ENCODE measurements around the gene PTPRCAP. TPM values are rescaled to one million over a fixed set of nuclear protein-coding genes. Genes with fewer than 3 reads are reported as not detected.

Gene PTPRCAP
- polyA plus RNA-seq, 1 of the 3 experiments (the other 2 are of a cell fraction): 1.4 TPM

- TF ChIP-seq EP300 (IDR thresholded peaks at IDR 0.05; ENCODE audit: borderline replicate concordance in 1 of 2, low read depth in 1 of 2, low read length in 1 of 2): no peak
- TF ChIP-seq CHD2 (IDR thresholded peaks at IDR 0.05; ENCODE audit: low read length, partially characterized antibody): no peak
Observed at GRCh38 chr11:67393990-67394389, 43.5 kb downstream of the PTPRCAP start (continued).

DNA sequence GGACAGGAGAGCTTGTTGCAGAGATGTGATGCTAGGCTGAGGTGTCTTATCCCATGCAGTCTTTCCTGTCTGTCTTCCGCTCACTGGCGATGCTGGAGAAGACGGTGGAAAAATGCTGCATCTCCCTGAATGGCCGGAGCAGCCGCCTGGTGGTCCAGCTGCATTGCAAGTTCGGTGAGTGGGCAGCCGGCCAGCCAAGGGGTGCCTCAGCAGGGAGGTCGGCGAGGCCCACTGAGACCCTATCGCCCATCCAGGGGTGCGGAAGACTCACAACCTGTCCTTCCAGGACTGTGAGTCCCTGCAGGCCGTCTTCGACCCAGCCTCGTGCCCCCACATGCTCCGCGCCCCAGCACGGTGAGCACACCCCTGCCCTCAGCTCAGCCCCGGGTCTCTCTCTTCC is 44.0 kb downstream of the PTPRCAP start:
- H3K9ac ChIP-seq: no peak overlapping the region
- peaks cover 18% of the 10 kb centered on the region for H3F3A ChIP-seq (replicated peaks; ENCODE audit: insufficient read depth)
- H3K4me1 ChIP-seq (ENCODE audit: control insufficient read depth in 1 of 2, insufficient read depth in 2 of 2, low read depth in 1 of 2, low read length in 1 of 2): peaks cover 0 to 13% of the 10 kb centered on the region in 2 experiments; a peak in 1 of 4 replicates
- no peak overlapping the region for H2AFZ ChIP-seq (ENCODE audit: low read depth)
- ChIA-PET CTCF (interaction anchor here (2.5 kb wide), 1 partner anchor 11 kb away, joined by 6 read pairs; no protein-coding TSS in a partner anchor), POLR2A (no interaction called here)
- peaks cover 23% of the 10 kb centered on the region for H3K79me2 ChIP-seq (ENCODE audit: insufficient read depth)
- no peak overlapping the region for H3K4me2 ChIP-seq
- no peak for DNase-seq
- 92% methylated on average over 6 of the region's 18 CpGs for WGBS (ENCODE audit: low lambda C conversion rate)
- no peaks in the 10 kb centered on the region for H4K20me1 ChIP-seq (ENCODE audit: insufficient read depth)
- no peaks in the 10 kb centered on the region for H3K9me3 ChIP-seq
- TF ChIP-seq RCOR1 (IDR thresholded peaks at IDR 0.05; ENCODE audit: low read length): no peak
- no peak for TF ChIP-seq EP300 (IDR thresholded peaks at IDR 0.05; ENCODE audit: borderline replicate concordance in 1 of 2, low read depth in 1 of 2, low read length in 1 of 2)
- no peak for TF ChIP-seq NFIC (IDR thresholded peaks at IDR 0.05; ENCODE audit: borderline replicate concordance)
- TF ChIP-seq, protein P1, sequence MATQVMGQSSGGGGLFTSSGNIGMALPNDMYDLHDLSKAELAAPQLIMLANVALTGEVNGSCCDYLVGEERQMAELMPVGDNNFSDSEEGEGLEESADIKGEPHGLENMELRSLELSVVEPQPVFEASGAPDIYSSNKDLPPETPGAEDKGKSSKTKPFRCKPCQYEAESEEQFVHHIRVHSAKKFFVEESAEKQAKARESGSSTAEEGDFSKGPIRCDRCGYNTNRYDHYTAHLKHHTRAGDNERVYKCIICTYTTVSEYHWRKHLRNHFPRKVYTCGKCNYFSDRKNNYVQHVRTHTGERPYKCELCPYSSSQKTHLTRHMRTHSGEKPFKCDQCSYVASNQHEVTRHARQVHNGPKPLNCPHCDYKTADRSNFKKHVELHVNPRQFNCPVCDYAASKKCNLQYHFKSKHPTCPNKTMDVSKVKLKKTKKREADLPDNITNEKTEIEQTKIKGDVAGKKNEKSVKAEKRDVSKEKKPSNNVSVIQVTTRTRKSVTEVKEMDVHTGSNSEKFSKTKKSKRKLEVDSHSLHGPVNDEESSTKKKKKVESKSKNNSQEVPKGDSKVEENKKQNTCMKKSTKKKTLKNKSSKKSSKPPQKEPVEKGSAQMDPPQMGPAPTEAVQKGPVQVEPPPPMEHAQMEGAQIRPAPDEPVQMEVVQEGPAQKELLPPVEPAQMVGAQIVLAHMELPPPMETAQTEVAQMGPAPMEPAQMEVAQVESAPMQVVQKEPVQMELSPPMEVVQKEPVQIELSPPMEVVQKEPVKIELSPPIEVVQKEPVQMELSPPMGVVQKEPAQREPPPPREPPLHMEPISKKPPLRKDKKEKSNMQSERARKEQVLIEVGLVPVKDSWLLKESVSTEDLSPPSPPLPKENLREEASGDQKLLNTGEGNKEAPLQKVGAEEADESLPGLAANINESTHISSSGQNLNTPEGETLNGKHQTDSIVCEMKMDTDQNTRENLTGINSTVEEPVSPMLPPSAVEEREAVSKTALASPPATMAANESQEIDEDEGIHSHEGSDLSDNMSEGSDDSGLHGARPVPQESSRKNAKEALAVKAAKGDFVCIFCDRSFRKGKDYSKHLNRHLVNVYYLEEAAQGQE (IDR thresholded peaks at IDR 0.05; ENCODE audit: low read depth, low read length): no peak
- TF ChIP-seq TCF12 (IDR thresholded peaks at IDR 0.05): no peak
- no peak for TF ChIP-seq TEAD4 (IDR thresholded peaks at IDR 0.05; ENCODE audit: borderline replicate concordance, insufficient read depth)
- TF ChIP-seq CHD2 (IDR thresholded peaks at IDR 0.05; ENCODE audit: low read length, partially characterized antibody): no peak
- TF ChIP-seq USF2 (IDR thresholded peaks at IDR 0.05; ENCODE audit: borderline replicate concordance, low read depth, low read length): no peak
- no peak for TF ChIP-seq NRF1 (IDR thresholded peaks at IDR 0.05; ENCODE audit: low read depth, low read length)
- no peak for TF ChIP-seq MEF2A (IDR thresholded peaks at IDR 0.05; ENCODE audit: borderline replicate concordance, low read depth)
- TF ChIP-seq RFX5 (IDR thresholded peaks at IDR 0.05; ENCODE audit: low read length): no peak
- no peak overlapping the region for H3K27ac ChIP-seq (ENCODE audit: low read depth in 2 of 2, low read length in 1 of 2)
- no peaks in the 10 kb centered on the region for H3K27me3 ChIP-seq (ENCODE audit: insufficient read depth)
- no peaks in the 10 kb centered on the region for H3K9me2 ChIP-seq
- no peak overlapping the region for H3K4me3 ChIP-seq (ENCODE audit: low read depth in 2 of 2, low read length in 1 of 2)
- peaks cover 8 to 13% of the 10 kb centered on the region in 2 experiments for H3K36me3 ChIP-seq (replicated peaks in 1 of 2; ENCODE audit: control insufficient read depth in 1 of 2, insufficient read depth in 2 of 2, low read length in 1 of 2)
